Mesodermal cell (in vitro differentiated cells): Measurements from ENCODE around the gene EMP3.
"Not testable (repeated sequence)": the region's sequence is repeated elsewhere in the genome, so short reads cannot be mapped to it uniquely, and the experiment has no call there.

Source experiments
- H3K27ac ChIP-seq: 2 replicates; pipeline ENCODE4 v1.7.0; 2013; ENCODE audit warnings: mild to moderate bottlenecking, low read depth, low read length, moderate library complexity; ENCODE audit not compliant: severe bottlenecking
- H3K36me3 ChIP-seq: 2 replicates; pipeline ENCODE4 v1.7.1; 2013; ENCODE audit warnings: mild to moderate bottlenecking, low read length, moderate library complexity; ENCODE audit not compliant: control insufficient read depth, insufficient read depth
- H3K4me1 ChIP-seq: one replicate; pipeline ENCODE4 v1.7.1; 2013; ENCODE audit warnings: mild to moderate bottlenecking, low read length; ENCODE audit not compliant: insufficient read depth, control insufficient read depth, poor library complexity, severe bottlenecking
- H3K4me3 ChIP-seq: 2 replicates; pipeline ENCODE4 v1.7.0; 2013; ENCODE audit warnings: low read length, control low read depth, mild to moderate bottlenecking; ENCODE audit not compliant: insufficient read depth, poor library complexity, severe bottlenecking; ENCODE audit errors: extremely low read depth
- H3K9me3 ChIP-seq: 2 replicates; pipeline ENCODE4 v1.7.1; 2013; ENCODE audit warnings: mild to moderate bottlenecking, low read length, moderate library complexity; ENCODE audit not compliant: control insufficient read depth
- WGBS, 2 experiments: methylation state at CpG; one replicate each; pipeline ENCODE4 v1.1.5; 2013; ENCODE audit warnings: missing lambda C conversion rate in 2 of 2; ENCODE audit not compliant: insufficient coverage in 2 of 2; 5-methylcytosine and 5-hydroxymethylcytosine counted together

EMP3 gene

GRCh38 chr19:48296963-48297734 lies 28.2 kb upstream of the EMP3 start:
- no peak overlapping the region for H3K27ac ChIP-seq
- no peaks in the 10 kb centered on the region for H3K4me1 ChIP-seq
- no peaks in the 10 kb centered on the region for H3K9me3 ChIP-seq
- WGBS, 2 experiments = 92 to 93% methylated on average over 35 to 39 of the region's 42 CpGs
- no peak overlapping the region for H3K4me3 ChIP-seq
- no peaks in the 10 kb centered on the region for H3K36me3 ChIP-seq

- Histone ChIP-seq H3K4me3 (no peak overlapping the region), H3K9me3 (no peaks in the 10 kb centered on the region), H3K27ac (no peak overlapping the region), H3K4me1 (no peaks in the 10 kb centered on the region), H3K36me3 (no peaks in the 10 kb centered on the region)
- 92 to 96% methylated on average over 12 to 13 of the region's 16 CpGs for WGBS, 2 experiments
Measured at GRCh38 chr19:48297975-48298374, 27.4 kb upstream of the EMP3 start.

GRCh38 chr19:48301886-48302599 lies 23.3 kb upstream of the EMP3 start:
- Histone ChIP-seq H3K27ac (no peak overlapping the region), H3K36me3 (no peaks in the 10 kb centered on the region), H3K4me3 (no peak overlapping the region), H3K4me1 (no peaks in the 10 kb centered on the region), H3K9me3 (no peaks in the 10 kb centered on the region)
- WGBS, 2 experiments = 89 to 97% methylated on average over 1 of the region's 1 CpG

- Histone ChIP-seq H3K4me3 (no peak overlapping the region), H3K9me3 (no peaks in the 10 kb centered on the region), H3K36me3 (no peaks in the 10 kb centered on the region), H3K4me1 (no peaks in the 10 kb centered on the region), H3K27ac (no peak overlapping the region)
- WGBS, 2 experiments = 85 to 92% methylated on average over 6 to 9 of the region's 12 CpGs
Measured at GRCh38 chr19:48302600-48302959, 22.8 kb upstream of the EMP3 start.

DNA sequence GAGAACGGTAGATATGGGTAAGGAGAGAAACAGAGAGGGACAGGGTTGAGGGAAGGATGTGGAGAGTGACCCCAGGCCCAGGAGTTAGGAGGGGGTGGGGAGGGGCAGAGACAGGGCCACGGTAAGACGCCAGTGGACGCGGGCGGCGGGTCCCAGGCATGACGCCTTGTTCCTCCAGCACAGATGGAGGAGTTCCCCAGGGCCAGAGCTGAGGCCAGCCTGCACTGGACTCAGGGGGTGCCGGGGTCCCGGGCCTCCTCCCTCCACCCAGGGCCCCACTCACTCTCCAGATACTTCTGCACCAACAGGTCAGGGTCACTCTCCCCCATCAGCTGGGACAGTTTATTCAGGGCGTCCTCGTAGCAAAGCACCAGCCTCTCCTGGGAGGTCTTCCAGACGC lies 22.0 kb upstream of the EMP3 start:
- H3K4me1 ChIP-seq = no peaks in the 10 kb centered on the region
- no peaks in the 10 kb centered on the region for H3K36me3 ChIP-seq
- H3K27ac ChIP-seq = no peak overlapping the region
- no peak overlapping the region for H3K4me3 ChIP-seq
- no peaks in the 10 kb centered on the region for H3K9me3 ChIP-seq
- WGBS, 2 experiments = 87 to 93% methylated on average over 6 to 13 of the region's 13 CpGs

GRCh38 chr19:48303866-48304265 lies 21.5 kb upstream of the EMP3 start:
- no peaks in the 10 kb centered on the region for H3K4me1 ChIP-seq
- H3K9me3 ChIP-seq = no peaks in the 10 kb centered on the region
- WGBS, 2 experiments = 87 to 88% methylated on average over 13 to 16 of the region's 19 CpGs
- H3K4me3 ChIP-seq = no peak overlapping the region
- H3K36me3 ChIP-seq = no peaks in the 10 kb centered on the region
- no peak overlapping the region for H3K27ac ChIP-seq

GRCh38 chr19:48308631-48309586 lies 16.4 kb upstream of the EMP3 start:
- no peaks in the 10 kb centered on the region for H3K9me3 ChIP-seq
- H3K4me1 ChIP-seq = no peaks in the 10 kb centered on the region
- H3K36me3 ChIP-seq = no peaks in the 10 kb centered on the region
- H3K4me3 ChIP-seq = no peak overlapping the region
- 47 to 63% methylated on average over 11 to 15 of the region's 22 CpGs for WGBS, 2 experiments
- H3K27ac ChIP-seq = no peak overlapping the region

- not testable (repeated sequence) for H3K4me1 ChIP-seq, H3K9me3 ChIP-seq, H3K27ac ChIP-seq, H3K36me3 ChIP-seq, H3K4me3 ChIP-seq
- WGBS, 2 experiments = 76 to 94% methylated on average over 4 of the region's 5 CpGs
Measured at GRCh38 chr19:48309731-48310130, 15.6 kb upstream of the EMP3 start.

- Histone ChIP-seq H3K27ac (no peak overlapping the region), H3K4me1 (no peaks in the 10 kb centered on the region), H3K36me3 (no peaks in the 10 kb centered on the region), H3K4me3 (no peak overlapping the region), H3K9me3 (no peaks in the 10 kb centered on the region)
- WGBS, 2 experiments = 95 to 100% methylated on average over 5 to 6 of the region's 7 CpGs
Measured at GRCh38 chr19:48310227-48310626, 15.1 kb upstream of the EMP3 start.

- no peak overlapping the region for H3K27ac ChIP-seq
- H3K4me3 ChIP-seq = no peak overlapping the region
- no peaks in the 10 kb centered on the region for H3K4me1 ChIP-seq
- 94 to 95% methylated on average over 7 to 11 of the region's 11 CpGs for WGBS, 2 experiments
- no peaks in the 10 kb centered on the region for H3K36me3 ChIP-seq
- H3K9me3 ChIP-seq = no peaks in the 10 kb centered on the region
Measured at GRCh38 chr19:48311384-48311783, 14.0 kb upstream of the EMP3 start.
